Neural cell (in vitro differentiated cells): ENCODE data around the gene SPAM1. TPM values are rescaled to one million over a fixed set of nuclear protein-coding genes. Genes with fewer than 3 reads are reported as not detected.
"Not testable (repeated sequence)": the region's sequence is repeated elsewhere in the genome, so short reads cannot be mapped to it uniquely, and the experiment has no call there.

Experiments
- H2AFZ ChIP-seq: fragments of 200-600, 300-800 bp; sonication (generic), shearing (Covaris generic); 2 replicates; pipeline ENCODE4 v1.6.0; 2014; ENCODE audit warnings: low read depth, mild to moderate bottlenecking, antibody characterized with exemption, low read length, moderate library complexity
- H3F3A ChIP-seq: fragments of 200-600 bp; shearing (Covaris generic); 2 replicates; pipeline ENCODE4 v1.6.1; 2016; ENCODE audit warnings: mild to moderate bottlenecking, moderate library complexity, mixed read lengths, antibody characterized with exemption, low read length; ENCODE audit not compliant: insufficient read depth, poor library complexity, severe bottlenecking
- H3K27ac ChIP-seq: fragments of 200-600, 300-800 bp; sonication (generic), shearing (Covaris generic); 2 replicates; pipeline ENCODE4 v1.5.1; 2014; ENCODE audit warnings: mild to moderate bottlenecking, low read length, moderate library complexity
- H3K27me3 ChIP-seq: fragments of 300-800, 200-600 bp; sonication (generic), shearing (Covaris generic); 2 replicates; pipeline ENCODE4 v1.6.0; 2014; ENCODE audit warnings: mild to moderate bottlenecking, low read depth, low read length, moderate library complexity; ENCODE audit not compliant: insufficient read depth
- H3K36me3 ChIP-seq: fragments of 300-800, 200-600 bp; sonication (generic), shearing (Covaris generic); 2 replicates; pipeline ENCODE4 v1.5.1; 2014; ENCODE audit warnings: mild to moderate bottlenecking, antibody characterized with exemption, low read length, moderate library complexity; ENCODE audit not compliant: insufficient read depth
- H3K4me2 ChIP-seq: fragments of 300-800, 200-600 bp; sonication (generic), shearing (Covaris generic); 2 replicates; pipeline ENCODE4 v1.6.0; 2014; ENCODE audit warnings: mild to moderate bottlenecking, low read length
- H3K4me3 ChIP-seq: fragments of 300-800, 200-600 bp; sonication (generic), shearing (Covaris generic); 2 replicates; pipeline ENCODE4 v1.5.1; 2014; ENCODE audit warnings: mild to moderate bottlenecking, low read length, moderate library complexity
- H3K79me2 ChIP-seq: fragments of 200-600 bp; shearing (Covaris generic); replicated peaks from 2 replicates; pipeline ENCODE4 v1.6.0; 2014; ENCODE audit warnings: mild to moderate bottlenecking, low read length, moderate library complexity; ENCODE audit not compliant: insufficient read depth
- H3K9ac ChIP-seq: fragments of 300-800, 200-600 bp; sonication (generic), shearing (Covaris generic); 2 replicates; pipeline ENCODE4 v1.6.1; 2016; ENCODE audit warnings: mild to moderate bottlenecking, low read length, mixed read lengths
- H3K9me2 ChIP-seq: fragments of 200-600 bp; shearing (Covaris generic); 2 replicates; pipeline ENCODE4 v1.6.1; 2016; ENCODE audit warnings: mild to moderate bottlenecking, low read length, mixed read lengths; ENCODE audit not compliant: insufficient read depth
- H3K9me3 ChIP-seq: fragments of 200-600, 300-800 bp; sonication (generic), shearing (Covaris generic); 2 replicates; pipeline ENCODE4 v1.6.1; 2016; ENCODE audit warnings: mild to moderate bottlenecking, mixed run types, low read length, moderate library complexity, mixed read lengths
- H4K20me1 ChIP-seq: fragments of 200-600 bp; shearing (Covaris generic); 2 replicates; pipeline ENCODE4 v1.6.1; 2016; ENCODE audit warnings: mild to moderate bottlenecking, mixed run types; ENCODE audit not compliant: insufficient read depth
- CTCF ChIP-seq: fragments of 450-650 bp; IDR thresholded peaks from 2 replicates; pipeline ENCODE4 v1.5.1; 2014; ENCODE audit warnings: antibody characterized with exemption, mild to moderate bottlenecking, moderate library complexity; ENCODE audit not compliant: poor library complexity, severe bottlenecking
- EP300 ChIP-seq: fragments of 450-650 bp; conservative IDR thresholded peaks from 2 replicates; pipeline ENCODE4 v1.6.1; 2014; ENCODE audit warnings: antibody characterized with exemption, mild to moderate bottlenecking, moderate library complexity; ENCODE audit not compliant: poor library complexity, severe bottlenecking
- EZH2 ChIP-seq: fragments of 200-600, 300-800 bp; shearing (Covaris generic), sonication (generic); IDR thresholded peaks from 2 replicates; pipeline ENCODE4 v1.6.1; 2014; ENCODE audit warnings: antibody characterized with exemption, low read length, borderline replicate concordance, mild to moderate bottlenecking; ENCODE audit not compliant: insufficient read depth, poor library complexity, severe bottlenecking
- MXI1 ChIP-seq: fragments of 450-650 bp; conservative IDR thresholded peaks from 2 replicates; pipeline ENCODE4 v1.6.1; 2014; ENCODE audit warnings: antibody characterized with exemption, mild to moderate bottlenecking; ENCODE audit not compliant: poor library complexity, severe bottlenecking
- POLR2AphosphoS5 ChIP-seq: IDR thresholded peaks from 2 replicates; pipeline ENCODE4 v1.6.1; 2012
- RAD21 ChIP-seq: fragments of 450-650 bp; conservative IDR thresholded peaks from 2 replicates; pipeline ENCODE4 v1.6.1; 2014; ENCODE audit warnings: antibody characterized with exemption, mild to moderate bottlenecking, moderate library complexity
- REST ChIP-seq: IDR thresholded peaks from 2 replicates; pipeline ENCODE4 v1.6.1; 2012; ENCODE audit warnings: borderline replicate concordance
- SMC3 ChIP-seq: fragments of 450-650 bp; conservative IDR thresholded peaks from 2 replicates; pipeline ENCODE4 v1.6.1; 2014; ENCODE audit warnings: antibody characterized with exemption, mild to moderate bottlenecking, moderate library complexity; ENCODE audit not compliant: poor library complexity
- TAF1 ChIP-seq: IDR thresholded peaks from 2 replicates; pipeline ENCODE4 v1.6.1; 2012; ENCODE audit warnings: low read depth
- polyA plus RNA-seq: library from polyadenylated mRNA; depleted of rRNA; stranded (reverse); fragments of >200 nt; gene quantifications from 2 replicates; pipeline ENCODE4 v1.2.3, GENCODE V29; 2014

The SPAM1 gene
- polyA plus RNA-seq, 1 donor from 2014 or later, result not detected

- Histone ChIP-seq H3K9me3 (no peaks in the 10 kb centered on the region), H4K20me1 (no peaks in the 10 kb centered on the region), H3K9ac (no peak overlapping the region), H3K27me3 (no peaks in the 10 kb centered on the region), H3K4me2 (no peak overlapping the region), H3K4me3 (no peak overlapping the region), H3K36me3 (no peaks in the 10 kb centered on the region), H3F3A (no peaks in the 10 kb centered on the region), H3K9me2 (no peaks in the 10 kb centered on the region), H2AFZ (no peak overlapping the region), H3K27ac (no peak overlapping the region), H3K79me2 (no peaks in the 10 kb centered on the region)
- TF ChIP-seq CTCF (no peak), MXI1 (no peak), TAF1 (no peak), SMC3 (no peak), RAD21 (no peak), POLR2AphosphoS5 (no peak), EP300 (no peak), EZH2 (no peak), REST (no peak)
Observed at GRCh38 chr7:123883154-123883553, 41.9 kb upstream of the SPAM1 start.

- TF ChIP-seq RAD21 (no peak), TAF1 (no peak), SMC3 (no peak), EP300 (no peak)
- Histone ChIP-seq H3K4me3 (no peak overlapping the region), H3K9ac (no peak overlapping the region)
Observed at GRCh38 chr7:123888192-123888591, 36.8 kb upstream of the SPAM1 start.

GRCh38 chr7:123894753-123895152 lies 30.3 kb upstream of the SPAM1 start:
- H3K36me3 ChIP-seq, H3K27ac ChIP-seq, H3K9me3 ChIP-seq, H2AFZ ChIP-seq, H3K79me2 ChIP-seq, H3K27me3 ChIP-seq, H3K4me2 ChIP-seq, H3K9me2 ChIP-seq, H3K4me3 ChIP-seq, H4K20me1 ChIP-seq, H3K9ac ChIP-seq, H3F3A ChIP-seq: not testable (repeated sequence)

More at GRCh38 chr7:123888192-123888591, 36.8 kb upstream of the SPAM1 start:
- Histone ChIP-seq H3K4me2 (no peak overlapping the region), H3K79me2 (no peaks in the 10 kb centered on the region), H3F3A (no peaks in the 10 kb centered on the region), H2AFZ (no peak overlapping the region), H4K20me1 (no peaks in the 10 kb centered on the region), H3K27ac (no peak overlapping the region), H3K9me2 (no peaks in the 10 kb centered on the region), H3K27me3 (no peaks in the 10 kb centered on the region), H3K9me3 (no peaks in the 10 kb centered on the region), H3K36me3 (no peaks in the 10 kb centered on the region)
